ENCODE results near the gene TMEM184B. TPM values are rescaled to one million over a fixed set of nuclear protein-coding genes. Genes with fewer than 3 reads are reported as not detected.

Gene TMEM184B
- total and polyA plus RNA-seq, 7 experiments from 2014 or later, result 9.0 to 41.3 (median 34.8) TPM

DNA sequence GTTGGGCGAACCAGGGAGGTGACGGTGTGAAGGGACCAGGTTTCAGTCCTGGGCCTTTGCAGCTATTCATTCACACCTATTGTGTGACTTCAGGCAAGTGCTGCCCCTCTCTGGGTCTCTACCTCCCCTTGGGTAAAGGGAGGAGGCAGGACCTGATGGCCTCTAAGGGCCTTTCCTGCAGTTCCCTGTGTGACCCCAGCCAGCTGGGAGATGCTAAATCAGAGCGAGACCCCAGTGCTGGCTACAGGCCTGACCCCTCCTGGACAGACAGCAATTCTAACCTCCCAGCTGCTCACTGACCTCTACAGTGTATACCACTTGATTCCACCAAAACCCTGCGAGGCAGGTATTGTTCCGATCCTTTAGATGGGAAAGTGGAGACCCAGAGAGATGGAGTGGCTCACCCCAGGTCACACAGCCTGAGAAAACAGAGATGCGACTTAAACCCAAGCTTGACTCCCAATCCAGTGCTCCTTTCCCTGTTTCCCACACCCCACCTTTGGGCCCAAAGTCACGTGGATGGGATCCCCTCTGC is 64.8 kb downstream of the TMEM184B start:
- Histone ChIP-seq H3K27ac (ENCODE audit: low read depth, low read length) (no peak overlapping the region), H3K9me3 (ENCODE audit: control insufficient read depth in 2 of 3, low read length in 3 of 3) (no peaks in the 10 kb centered on the region), H3K27me3 (ENCODE audit: control insufficient read depth in 2 of 2, insufficient read depth in 2 of 2, low read length in 2 of 2) (no peaks in the 10 kb centered on the region), H3K36me3 (ENCODE audit: control insufficient read depth in 2 of 3, insufficient read depth in 3 of 3, low read length in 3 of 3) (no peaks in the 10 kb centered on the region), H3K4me3 (ENCODE audit: low read length) (no peak overlapping the region), H3K4me1 (ENCODE audit: control insufficient read depth in 2 of 2, insufficient read depth in 2 of 2, low read length in 2 of 2) (peaks cover 0 to 9% of the 10 kb centered on the region in 2 donors)
- Mint-ChIP-seq H3K9me3 (peaks cover 0 to 2% (median 0%) of the 10 kb centered on the region in 11 donors), H3K36me3 (peaks cover 0 to 3% (median 0%) of the 10 kb centered on the region in 5 donors), H3K4me1 (peaks cover under 1 to 33% (median 13%) of the 10 kb centered on the region in 7 donors), H3K27ac (peak overlapping the region in 3 of 9 donors; percentile 14 to 72 (median 62)), H3K4me3 (no peak overlapping the region), H3K27me3 (no peaks in the 10 kb centered on the region)
- POLR2A ChIA-PET, result interaction anchor here (1.0 kb wide), 1 partner anchor 16 kb away, joined by 3 read pairs; no protein-coding TSS in a partner anchor
- no peak for DNase-seq
- ATAC-seq, result no peak
- CTCF ChIA-PET, result no interaction called here
- intact Hi-C loops (cut with micrococcal nuclease), result loop anchor here in 1 of 2 donors (10.0 kb wide), 1 partner anchor 93 kb away; the partner anchor contains the start of gene BAIAP2L2

DNA sequence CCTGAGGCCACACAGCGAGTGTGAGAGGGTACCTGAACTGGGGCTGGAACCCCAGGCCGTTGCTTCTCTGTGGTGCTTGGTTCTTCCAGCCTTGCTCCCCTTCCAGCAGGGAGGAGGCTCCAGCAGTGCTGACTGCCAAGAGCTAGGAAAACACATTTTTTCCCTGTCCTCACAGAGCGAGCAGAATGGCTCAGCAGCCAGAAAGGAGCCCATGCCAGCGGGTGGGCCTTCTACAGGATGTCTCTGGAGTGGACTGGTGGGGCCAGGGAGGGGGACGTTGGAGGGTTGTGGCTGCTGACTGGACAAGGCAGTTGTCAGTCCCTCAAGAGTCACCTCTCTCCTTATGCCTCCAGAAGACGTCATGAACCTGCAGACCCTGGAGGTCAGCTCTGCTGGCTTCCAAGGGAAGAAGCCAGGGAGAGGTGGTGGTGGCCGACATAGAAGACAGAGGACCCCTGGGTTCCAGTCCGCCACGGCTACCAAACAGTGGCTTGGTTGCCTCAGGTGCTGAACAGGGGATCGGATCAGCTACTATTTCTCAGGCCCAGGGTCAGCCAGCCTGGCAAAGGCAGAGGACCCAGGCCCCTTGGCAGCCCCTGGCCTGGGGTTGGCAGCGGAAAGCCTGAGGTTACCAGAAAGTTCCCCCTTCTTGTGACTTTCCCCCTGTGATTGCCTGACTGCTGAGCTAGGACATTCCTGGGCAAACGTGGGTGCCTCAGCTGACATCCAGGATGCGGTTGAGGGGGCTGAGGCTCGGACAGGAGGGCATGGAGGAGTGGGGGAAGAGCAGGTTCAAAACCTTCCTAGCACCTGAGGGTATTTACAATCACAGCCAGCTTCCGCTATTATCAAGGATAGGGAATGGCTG is 67.3 kb downstream of the TMEM184B start:
- CTCF ChIA-PET, result interaction anchor here (0.6 kb wide), 1 partner anchor 25 kb away, joined by 3 read pairs; no protein-coding TSS in a partner anchor
- Histone ChIP-seq H3K36me3 (ENCODE audit: control insufficient read depth in 2 of 3, insufficient read depth in 3 of 3, low read length in 3 of 3) (peaks cover 0 to 3% (median 0%) of the 10 kb centered on the region in 3 experiments), H3K4me3 (ENCODE audit: low read length) (no peak overlapping the region), H3K4me1 (ENCODE audit: control insufficient read depth in 2 of 2, insufficient read depth in 2 of 2, low read length in 2 of 2) (peaks cover 5 to 19% of the 10 kb centered on the region in 2 donors), H3K27ac (ENCODE audit: low read depth, low read length) (no peak overlapping the region), H3K9me3 (ENCODE audit: control insufficient read depth in 2 of 3, low read length in 3 of 3) (no peaks in the 10 kb centered on the region), H3K27me3 (ENCODE audit: control insufficient read depth in 2 of 2, insufficient read depth in 2 of 2, low read length in 2 of 2) (no peaks in the 10 kb centered on the region)
- no peaks in the 10 kb centered on the region for H3K27me3 Mint-ChIP-seq
- intact Hi-C loops (cut with micrococcal nuclease), result loop anchor here in 1 of 2 donors (10.0 kb wide), 1 partner anchor 91 kb away; the partner anchor contains the start of gene BAIAP2L2
- peaks cover 10 to 39% (median 26%) of the 10 kb centered on the region in 7 donors for H3K4me1 Mint-ChIP-seq
- ATAC-seq, result no peak
- H3K4me3 Mint-ChIP-seq, result peak overlapping the region in 2 of 10 donors; percentile 3 to 45
- POLR2A ChIA-PET, result interaction anchor here (0.5 to 1.5 kb wide), 3 partner anchors 19 to 61 kb away, joined by 3 read pairs; partner anchors contain the start of gene PLA2G6
- H3K36me3 Mint-ChIP-seq, result no peaks in the 10 kb centered on the region
- peaks cover 0 to 3% (median 0%) of the 10 kb centered on the region in 11 donors for H3K9me3 Mint-ChIP-seq
- peak overlapping the region in 4 of 9 donors; percentile 20 to 65 (median 55) for H3K27ac Mint-ChIP-seq
- DNase-seq, result no peak

DNA sequence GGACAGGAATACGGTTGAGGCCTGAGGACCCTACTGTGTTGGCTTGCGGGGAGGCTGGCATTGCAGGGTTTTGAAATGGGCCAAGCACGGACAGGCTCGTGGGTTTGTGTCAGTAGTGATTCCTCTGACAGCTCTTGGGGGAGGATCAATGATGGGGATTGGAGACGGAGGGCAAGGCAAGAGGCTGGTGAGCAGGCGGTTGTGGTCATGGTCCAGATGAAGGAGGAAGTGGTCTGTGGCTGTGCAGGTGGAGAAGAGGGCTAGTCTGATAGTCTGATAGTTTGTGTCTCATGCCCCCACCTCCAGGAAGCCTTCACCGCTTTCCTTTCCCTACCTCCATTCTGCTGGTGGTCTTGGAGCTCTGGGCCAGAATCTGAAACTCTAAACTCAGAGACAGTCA is 68.0 kb downstream of the TMEM184B start:
- Histone ChIP-seq H3K4me1 (ENCODE audit: control insufficient read depth in 2 of 2, insufficient read depth in 2 of 2, low read length in 2 of 2) (peaks cover 5 to 25% of the 10 kb centered on the region in 2 donors), H3K9me3 (ENCODE audit: control insufficient read depth in 2 of 3, low read length in 3 of 3) (no peaks in the 10 kb centered on the region), H3K36me3 (ENCODE audit: control insufficient read depth in 2 of 3, insufficient read depth in 3 of 3, low read length in 3 of 3) (peaks cover 0 to 3% (median 0%) of the 10 kb centered on the region in 3 experiments), H3K27me3 (ENCODE audit: control insufficient read depth in 2 of 2, insufficient read depth in 2 of 2, low read length in 2 of 2) (no peaks in the 10 kb centered on the region), H3K27ac (ENCODE audit: low read depth, low read length) (no peak overlapping the region), H3K4me3 (ENCODE audit: low read length) (no peak overlapping the region)
- intact Hi-C loops (cut with micrococcal nuclease), result loop anchor here (5.0 to 10.0 kb wide), 3 partner anchors 90 to 503 kb away; partner anchors contain the start of genes BAIAP2L2 (in 1 of the 2), CSNK1E (in 1 of the 2) and GTPBP1 (in 1 of the 2)
- ChIA-PET CTCF (no interaction called here), POLR2A (interaction anchor here (0.6 to 2.5 kb wide), 3 partner anchors 10 to 120 kb away, joined by 3 to 8 read pairs (median 4); no protein-coding TSS in a partner anchor)
- ATAC-seq (no peak), DNase-seq (no peak)
- H3K9me3 Mint-ChIP-seq, result peaks cover 0 to 3% (median 0%) of the 10 kb centered on the region in 11 donors
- H3K4me3 Mint-ChIP-seq, result peak overlapping the region in 8 of 10 donors; percentile 2 to 76 (median 17)
- no peaks in the 10 kb centered on the region for H3K27me3 Mint-ChIP-seq
- H3K27ac Mint-ChIP-seq, result peak overlapping the region in 6 of 9 donors; percentile 7 to 79 (median 64)
- H3K4me1 Mint-ChIP-seq, result peaks cover 10 to 35% (median 26%) of the 10 kb centered on the region in 7 donors
- H3K36me3 Mint-ChIP-seq, result no peaks in the 10 kb centered on the region

DNA sequence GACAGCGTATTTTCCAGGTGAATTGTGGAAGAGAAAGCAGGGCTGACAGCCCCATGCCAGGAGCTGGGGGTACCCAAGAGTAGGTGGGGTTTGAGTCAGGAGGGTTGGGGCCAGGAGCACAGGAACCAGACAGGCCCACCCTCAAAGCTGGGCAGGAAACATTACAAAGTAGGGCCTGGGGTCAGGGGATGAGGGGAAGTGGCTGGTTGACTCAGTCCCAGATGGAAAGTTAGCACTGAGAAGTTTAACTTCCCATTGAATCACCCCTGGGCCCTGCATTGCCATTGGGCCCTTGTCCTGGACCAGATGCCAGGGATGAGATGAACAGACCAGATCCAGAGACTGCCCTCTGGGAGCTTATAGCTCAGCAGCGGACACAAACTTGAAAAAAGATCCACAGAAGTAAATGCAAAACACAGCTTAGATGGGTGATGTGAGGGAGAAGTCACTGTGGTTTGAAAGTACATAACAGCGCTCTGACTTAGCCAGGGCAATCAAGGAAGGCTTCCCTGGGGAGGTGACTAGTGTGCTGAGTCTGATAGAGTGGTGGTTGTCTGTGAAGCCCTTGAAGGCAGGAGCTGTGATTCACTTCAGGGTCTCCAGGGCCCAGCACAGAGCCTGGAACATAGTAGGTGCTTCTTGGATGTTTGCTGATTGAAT is 68.8 kb downstream of the TMEM184B start:
- no peaks in the 10 kb centered on the region for H3K27me3 ChIP-seq (ENCODE audit: control insufficient read depth in 2 of 2, insufficient read depth in 2 of 2, low read length in 2 of 2)
- peak overlapping the region in 8 of 9 donors; percentile 43 to 81 (median 71) for H3K27ac Mint-ChIP-seq
- peak overlapping the region; percentile 32 to 93 (median 86) for H3K4me3 Mint-ChIP-seq
- H3K36me3 ChIP-seq (ENCODE audit: control insufficient read depth in 2 of 3, insufficient read depth in 3 of 3, low read length in 3 of 3), result peaks cover 0 to 3% (median 0%) of the 10 kb centered on the region in 3 experiments
- ATAC-seq (no peak), DNase-seq (no peak)
- H3K27me3 Mint-ChIP-seq, result no peaks in the 10 kb centered on the region
- peak overlapping the region; percentile 88 for H3K27ac ChIP-seq (ENCODE audit: low read depth, low read length)
- H3K36me3 Mint-ChIP-seq, result peaks cover 0 to 2% (median 0%) of the 10 kb centered on the region in 5 donors
- intact Hi-C loops (cut with micrococcal nuclease), result loop anchor here (2.0 to 10.0 kb wide), 6 partner anchors 69 to 503 kb away; partner anchors contain the start of genes TMEM184B (in 2 of the 2), BAIAP2L2 (in 1 of the 2), CSNK1E (in 1 of the 2) and DDX17 (in 1 of the 2)
- H3K9me3 ChIP-seq (ENCODE audit: control insufficient read depth in 2 of 3, low read length in 3 of 3), result no peaks in the 10 kb centered on the region
- ChIA-PET CTCF (interaction anchor here (0.9 to 1.3 kb wide), 2 partner anchors 10 to 152 kb away, joined by 3 read pairs; no protein-coding TSS in a partner anchor), POLR2A (interaction anchor here (0.6 to 2.5 kb wide), 6 partner anchors 11 to 120 kb away, joined by 3 to 8 read pairs (median 4); partner anchors contain the start of gene PLA2G6)
- H3K9me3 Mint-ChIP-seq, result peaks cover 0 to 3% (median 0%) of the 10 kb centered on the region in 11 donors
- H3K4me3 ChIP-seq (ENCODE audit: low read length), result no peak overlapping the region
- peaks cover 5 to 25% of the 10 kb centered on the region in 2 donors for H3K4me1 ChIP-seq (ENCODE audit: control insufficient read depth in 2 of 2, insufficient read depth in 2 of 2, low read length in 2 of 2)
- H3K4me1 Mint-ChIP-seq, result peaks cover 10 to 38% (median 26%) of the 10 kb centered on the region in 7 donors

DNA sequence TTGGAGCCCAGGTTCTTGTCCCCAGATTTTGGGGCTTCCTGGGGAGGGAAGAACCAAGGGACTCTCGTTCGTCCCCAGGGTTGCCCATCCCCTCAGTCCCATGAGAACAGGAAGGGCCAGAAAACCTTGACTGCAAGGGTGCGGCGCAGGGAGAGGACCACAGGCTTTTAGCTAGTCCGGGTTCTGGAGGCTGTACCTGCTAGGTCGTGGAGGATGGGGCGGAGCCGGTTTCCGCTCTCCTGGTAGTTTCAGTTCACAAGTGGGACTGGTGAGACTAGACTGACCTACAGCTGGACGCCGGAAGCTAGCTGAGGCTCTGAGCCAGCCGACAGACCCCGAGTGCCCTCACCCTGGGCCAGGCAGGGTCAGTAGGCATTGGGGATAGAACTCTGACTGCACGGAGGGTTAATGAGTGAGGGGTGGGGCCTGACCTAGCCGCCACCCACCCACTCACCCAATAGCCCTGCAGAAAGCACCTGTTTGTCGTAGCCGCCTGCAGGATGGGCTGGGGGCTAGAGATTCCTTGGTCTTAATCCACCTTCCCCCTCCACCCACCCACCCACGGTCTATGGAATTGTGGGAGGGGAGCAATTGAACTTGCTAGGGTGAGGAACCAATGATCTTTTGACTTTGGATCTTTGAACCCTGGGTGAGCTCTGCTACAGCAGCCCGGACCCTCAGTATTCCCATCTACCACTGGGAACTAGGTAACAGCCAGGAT is 69.6 kb downstream of the TMEM184B start:
- Histone ChIP-seq H3K27ac (ENCODE audit: low read depth, low read length) (peak overlapping the region; percentile 88), H3K36me3 (ENCODE audit: control insufficient read depth in 2 of 3, insufficient read depth in 3 of 3, low read length in 3 of 3) (peaks cover 0 to 3% (median 0%) of the 10 kb centered on the region in 3 experiments), H3K9me3 (ENCODE audit: control insufficient read depth in 2 of 3, low read length in 3 of 3) (no peaks in the 10 kb centered on the region), H3K4me1 (ENCODE audit: control insufficient read depth in 2 of 2, insufficient read depth in 2 of 2, low read length in 2 of 2) (peaks cover 5 to 25% of the 10 kb centered on the region in 2 donors), H3K27me3 (ENCODE audit: control insufficient read depth in 2 of 2, insufficient read depth in 2 of 2, low read length in 2 of 2) (no peaks in the 10 kb centered on the region), H3K4me3 (ENCODE audit: low read length) (peak overlapping the region; percentile 77)
- Mint-ChIP-seq H3K4me3 (peak overlapping the region; percentile 80 to 93 (median 88)), H3K4me1 (peaks cover 10 to 33% (median 26%) of the 10 kb centered on the region in 7 donors), H3K9me3 (peaks cover 0 to 3% (median 0%) of the 10 kb centered on the region in 11 donors), H3K27me3 (no peaks in the 10 kb centered on the region), H3K27ac (peak overlapping the region; percentile 59 to 85 (median 78)), H3K36me3 (peaks cover 0 to 2% (median 0%) of the 10 kb centered on the region in 5 donors)
- intact Hi-C loops (cut with micrococcal nuclease), result loop anchor here (2.0 to 10.0 kb wide), 6 partner anchors 70 to 504 kb away; partner anchors contain the start of genes TMEM184B (in 2 of the 2), BAIAP2L2 (in 1 of the 2), CSNK1E (in 1 of the 2) and DDX17 (in 1 of the 2)
- ATAC-seq (no peak), DNase-seq (peak in 8 of 9 donors; percentile 30 to 49 (median 42))
- POLR2A ChIA-PET, result interaction anchor here (0.7 to 2.5 kb wide), 4 partner anchors 11 to 64 kb away, joined by 3 to 8 read pairs (median 6); partner anchors contain the start of gene PLA2G6
- CTCF ChIA-PET, result interaction anchor here (0.9 to 1.3 kb wide), 2 partner anchors 11 to 151 kb away, joined by 3 read pairs; no protein-coding TSS in a partner anchor

All from naive thymus-derived CD4-positive, alpha-beta T cell (primary cell).